ENCODE results near the gene DSE.

The DSE gene

DNA sequence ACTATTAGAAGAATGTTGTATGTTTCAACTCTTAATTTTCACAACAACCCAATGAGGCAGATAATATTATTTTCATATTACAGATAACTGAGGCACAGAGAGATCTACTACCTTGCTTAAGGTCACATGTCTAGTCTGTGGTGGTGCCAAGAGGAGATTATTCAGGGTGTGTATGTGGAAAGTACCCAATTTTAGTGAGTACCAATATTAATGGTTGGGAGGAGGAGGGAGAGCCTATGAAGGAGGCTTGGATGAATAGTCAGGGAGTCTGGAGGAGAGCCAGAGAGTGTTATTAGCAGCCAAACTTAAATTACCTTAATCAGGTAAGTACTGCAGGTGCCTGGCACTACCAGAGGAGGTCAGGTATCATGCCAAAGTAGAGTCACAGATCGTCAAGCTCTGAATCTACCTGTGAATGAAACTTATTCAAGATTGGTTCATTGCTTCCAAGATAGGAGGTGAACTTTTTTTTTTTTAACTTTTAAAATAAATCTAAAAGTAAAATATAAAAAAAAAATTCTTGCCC lies 79.5 kb downstream of the DSE start:
- no peak for DNase-seq

DNA sequence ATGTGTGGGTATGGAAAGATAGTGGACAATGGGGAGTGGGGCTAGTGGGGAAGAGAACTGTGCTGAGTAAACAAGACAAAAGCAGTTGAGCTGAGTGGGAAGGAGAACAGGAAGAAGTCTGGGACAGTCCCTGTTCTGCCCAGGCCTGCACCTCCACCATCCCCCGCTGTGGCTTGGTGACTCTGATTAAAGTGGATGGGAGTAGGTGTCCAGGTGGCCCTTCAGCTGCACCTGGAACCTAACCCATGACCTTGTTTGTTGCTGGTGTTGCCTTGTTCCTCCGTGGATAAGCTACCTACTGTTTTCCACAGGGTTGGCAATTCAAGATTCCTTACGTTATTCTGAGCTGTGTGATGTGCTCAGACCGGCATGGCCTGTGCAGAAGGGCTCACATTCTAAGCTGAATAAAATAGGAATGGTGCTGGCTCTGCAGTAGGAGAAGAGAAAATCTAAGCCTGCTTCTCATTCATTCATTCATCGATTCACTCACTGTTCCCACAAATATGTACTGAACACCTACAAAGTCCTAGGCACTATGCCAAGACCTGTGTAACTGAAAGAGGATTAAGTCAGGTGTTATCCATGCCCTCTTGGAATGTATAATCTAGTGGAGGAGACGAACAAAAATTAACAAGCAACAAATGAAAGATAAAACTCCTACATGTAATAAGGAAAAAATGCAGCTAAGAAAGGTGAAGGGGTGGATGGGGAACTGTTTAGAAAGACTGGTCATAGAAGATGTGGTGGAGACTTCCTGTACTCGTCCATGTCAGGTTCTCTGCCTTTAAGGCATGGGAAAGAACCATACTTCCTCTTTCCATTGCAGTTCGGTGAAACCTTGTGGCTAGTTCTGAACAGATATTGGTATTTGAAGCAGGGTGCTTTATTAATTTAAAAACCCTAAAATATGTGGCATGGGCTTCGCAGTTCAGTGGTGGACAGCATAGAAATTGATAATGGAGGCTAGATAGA lies 80.3 kb downstream of the DSE start:
- no peak for DNase-seq

DNA sequence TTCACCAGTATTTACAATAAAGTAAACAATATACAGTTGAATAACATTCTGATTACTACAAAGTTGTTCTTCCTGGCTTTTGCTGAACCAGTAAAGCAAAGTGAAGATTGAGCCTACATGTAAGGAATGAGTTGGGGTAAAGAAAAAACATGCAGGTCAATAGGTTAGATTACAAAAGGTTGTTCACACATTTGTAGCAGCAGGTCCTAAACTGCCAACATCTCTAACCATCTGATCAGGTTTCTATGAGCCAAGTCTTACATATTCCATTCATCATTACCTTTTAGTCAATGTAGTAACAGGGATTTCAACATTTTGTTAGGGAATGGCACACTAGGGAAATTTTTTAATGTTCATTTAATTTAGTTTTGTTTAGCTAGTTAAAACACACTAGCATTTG lies 81.2 kb downstream of the DSE start:
- DNase-seq, result no peak

DNA sequence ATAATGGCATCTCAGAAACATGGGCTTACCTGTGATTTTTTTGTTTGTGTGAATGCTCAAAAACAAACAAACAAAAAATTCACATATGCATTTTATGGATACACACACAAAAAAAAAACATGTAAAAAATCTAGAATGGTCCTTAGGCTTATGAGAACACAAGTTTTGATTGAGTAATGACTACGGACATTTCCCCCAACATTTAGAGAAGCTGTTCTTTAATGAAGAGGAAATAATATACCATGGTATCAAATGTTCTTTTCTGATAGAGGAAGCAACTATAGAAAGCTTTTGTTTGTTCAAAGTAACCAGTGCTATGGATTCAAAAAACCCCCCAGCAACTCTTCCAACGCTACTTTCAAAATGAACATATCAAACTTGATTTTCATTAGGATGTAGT lies 81.8 kb downstream of the DSE start:
- DNase-seq, result no peak

DNA sequence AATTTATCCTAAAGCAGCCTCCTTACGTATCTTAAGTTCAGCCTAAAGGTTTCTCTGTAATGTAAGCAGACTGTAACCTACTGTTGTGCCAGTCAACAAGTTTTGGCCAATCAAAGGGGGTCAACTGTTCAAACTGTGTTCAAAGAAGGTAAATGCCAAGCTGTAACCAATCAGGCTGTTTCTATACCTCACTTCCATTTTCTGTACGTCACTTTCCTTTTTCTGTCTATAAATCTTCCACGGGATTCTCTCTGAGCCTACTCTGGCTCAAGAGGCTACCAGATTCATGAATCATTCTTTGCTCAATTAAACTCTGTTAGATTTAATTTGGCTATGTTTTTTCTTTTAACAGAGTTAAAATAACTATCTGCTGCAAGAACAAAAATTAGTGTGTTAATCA lies 85.4 kb downstream of the DSE start:
- DNase-seq, result no peak

DNA sequence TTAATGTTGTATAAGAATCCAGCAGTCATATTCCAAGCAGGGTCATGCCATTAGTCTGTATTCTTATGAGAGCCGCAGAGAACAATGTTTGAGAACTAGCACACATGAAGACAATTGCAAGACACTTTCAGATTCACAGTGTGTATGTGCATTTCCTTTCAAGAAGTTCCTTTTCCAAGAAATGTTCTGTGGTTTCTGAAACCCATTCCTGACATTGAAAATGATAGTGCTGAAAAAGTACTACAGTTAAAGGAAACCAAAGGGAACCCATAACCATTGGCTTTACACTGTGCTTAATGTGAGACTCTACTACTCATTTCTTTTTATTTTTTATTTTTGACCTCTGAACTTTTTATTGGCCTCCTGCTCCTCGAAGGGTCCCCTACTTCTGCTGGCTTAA lies 86.2 kb downstream of the DSE start:
- DNase-seq, result peak; percentile 25

DNA sequence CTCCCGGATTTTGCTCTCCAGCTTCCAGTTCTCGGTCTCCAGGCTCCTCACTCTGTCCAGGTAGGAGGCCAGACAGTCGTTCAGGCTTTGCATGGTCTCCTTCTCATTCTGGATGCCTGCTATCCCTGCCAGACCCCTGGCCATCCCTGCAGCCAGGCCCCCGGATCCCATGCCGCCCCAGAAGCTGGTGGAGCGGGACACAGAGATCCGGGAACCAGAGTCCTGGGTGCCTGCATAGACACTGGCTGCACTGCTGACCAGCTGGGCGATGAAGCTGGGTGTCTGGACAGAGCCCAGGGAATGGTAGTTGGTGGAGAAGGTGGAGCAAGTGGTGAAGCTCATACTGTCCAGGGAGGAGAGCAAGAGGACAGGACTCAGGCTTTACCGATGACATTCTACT lies 87.5 kb downstream of the DSE start:
- no peak for DNase-seq

GRCh38 chr6:116459927-116460326 lies 89.2 kb downstream of the DSE start:
- no peak for DNase-seq

GRCh38 chr6:116461331-116461931 lies 90.7 kb downstream of the DSE start, which contains the start of gene CALHM6:
Gene CALHM6 (plus strand): TSS chr6:116461375. CDS start chr6:116461930, 555 bp downstream.
- no peak for DNase-seq

- peak; percentile 60 for DNase-seq
These were observed 91.5 kb downstream of the DSE start for GRCh38 chr6:116461932-116462885.

- no peak for DNase-seq
These were observed 92.6 kb downstream of the DSE start for GRCh38 chr6:116463301-116463700.

GRCh38 chr6:116465246-116465645 lies 94.5 kb downstream of the DSE start:
- DNase-seq, result no peak

DNA sequence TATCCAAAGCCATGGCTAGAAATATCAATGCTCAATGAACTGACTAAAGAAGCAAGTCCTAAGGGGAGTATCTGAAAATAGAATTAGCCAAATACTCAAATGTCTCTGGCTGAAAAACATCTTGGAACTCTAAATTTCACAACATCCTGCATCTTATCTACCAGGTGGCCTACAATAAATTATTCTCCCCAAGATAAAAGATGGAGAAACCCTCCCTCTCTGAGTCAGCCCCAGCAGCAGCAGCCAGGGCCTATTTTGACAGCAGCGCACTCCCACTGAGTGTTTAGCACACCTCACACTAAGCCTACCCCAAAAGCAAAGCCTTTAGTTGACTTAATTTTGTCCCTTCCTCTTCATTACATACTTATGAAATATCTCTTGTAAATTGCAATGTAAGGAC lies 96.3 kb downstream of the DSE start:
- DNase-seq, result no peak

GRCh38 chr6:116467514-116467913 lies 96.8 kb downstream of the DSE start:
- no peak for DNase-seq

DNA sequence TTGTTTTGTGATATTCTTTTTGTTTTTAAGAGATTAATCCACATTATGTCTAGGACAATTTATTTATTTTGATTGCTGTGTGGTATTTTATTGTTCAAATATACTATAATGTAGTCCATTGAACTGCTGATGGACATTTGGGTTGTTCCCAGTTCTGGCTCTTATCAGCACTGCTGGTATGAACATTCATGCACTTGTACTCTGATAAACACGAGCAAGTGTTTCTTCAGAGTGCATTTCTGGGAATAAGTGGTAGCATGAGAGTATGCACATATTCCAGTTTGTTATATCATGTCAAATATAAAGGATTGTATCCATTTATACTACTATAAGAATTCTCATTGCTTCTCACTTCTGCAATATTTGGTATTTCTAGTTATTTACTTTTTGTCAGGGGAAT lies 97.5 kb downstream of the DSE start:
- DNase-seq, result no peak

DNA sequence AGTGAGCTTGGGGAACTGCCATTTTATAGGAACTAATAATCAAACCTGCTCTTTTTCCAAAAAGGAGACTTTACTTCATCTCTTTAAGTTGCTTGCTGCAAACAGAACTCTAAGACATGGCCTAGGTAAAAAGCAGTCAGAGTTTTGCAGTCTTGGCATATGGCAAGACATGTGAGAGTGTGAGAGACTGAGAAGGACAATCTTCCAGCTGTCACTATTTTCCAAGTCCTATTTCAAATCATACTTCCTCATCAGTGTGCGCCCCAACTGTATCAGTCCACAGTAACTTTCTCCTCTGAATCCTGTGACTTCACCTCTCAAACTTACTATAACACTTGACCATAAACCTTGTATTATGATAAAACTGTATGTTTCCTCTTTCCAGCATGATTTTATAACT lies 100.8 kb downstream of the DSE start:
- DNase-seq, result no peak

DNA sequence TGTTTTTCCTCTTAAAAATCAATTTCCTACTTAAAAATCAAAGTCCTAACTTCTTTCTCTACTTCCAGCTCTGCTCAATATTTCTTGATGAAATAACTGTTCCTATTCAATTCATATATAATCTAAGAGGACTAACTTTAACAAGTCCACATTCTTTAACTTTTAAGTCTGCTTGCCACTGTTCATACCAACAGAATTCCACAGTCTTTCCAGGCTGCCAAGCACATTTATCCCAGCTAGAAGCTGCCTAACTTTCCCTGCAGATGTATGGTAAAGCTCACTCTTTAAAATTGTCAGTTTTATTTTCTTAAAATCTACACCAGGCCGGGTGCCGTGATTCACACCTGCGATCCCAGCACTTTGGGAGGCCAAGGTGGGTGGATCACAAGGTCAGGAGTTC lies 102.0 kb downstream of the DSE start:
- no peak for DNase-seq

- DNase-seq, result no peak
These were observed 104.4 kb downstream of the DSE start for GRCh38 chr6:116475141-116475540.

DNA sequence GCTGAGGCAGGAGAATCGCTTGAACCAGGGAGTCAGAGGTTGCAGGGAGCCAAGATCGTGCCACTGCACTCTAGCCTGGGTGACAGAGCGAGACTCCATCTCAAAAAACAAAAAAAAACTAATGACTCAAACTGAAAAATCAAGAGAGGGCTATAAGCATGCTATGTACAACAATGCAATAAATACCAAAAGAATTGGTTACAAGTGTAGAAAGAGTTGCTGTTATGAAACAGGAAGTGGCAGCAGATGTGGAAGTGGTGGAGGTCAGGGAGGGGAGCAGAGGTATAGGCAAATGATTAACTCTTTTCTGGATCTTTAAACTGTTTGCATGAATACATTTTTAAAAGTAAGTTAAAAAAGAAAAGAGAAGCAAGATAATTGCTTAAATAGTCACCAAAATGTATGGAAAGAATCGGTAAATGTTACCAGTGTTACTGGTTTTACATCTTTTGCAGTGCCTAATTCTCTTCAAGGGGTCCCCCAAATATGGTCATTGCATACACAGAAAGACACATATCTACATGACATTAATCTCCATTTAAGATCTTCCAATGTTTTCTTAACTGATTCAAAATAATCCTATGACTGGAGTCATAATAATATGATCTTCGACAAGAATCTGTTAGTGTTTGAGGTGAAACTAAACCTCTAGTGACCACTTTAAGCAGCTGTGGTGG lies 105.4 kb downstream of the DSE start:
- peak; percentile 76 for DNase-seq

DNA sequence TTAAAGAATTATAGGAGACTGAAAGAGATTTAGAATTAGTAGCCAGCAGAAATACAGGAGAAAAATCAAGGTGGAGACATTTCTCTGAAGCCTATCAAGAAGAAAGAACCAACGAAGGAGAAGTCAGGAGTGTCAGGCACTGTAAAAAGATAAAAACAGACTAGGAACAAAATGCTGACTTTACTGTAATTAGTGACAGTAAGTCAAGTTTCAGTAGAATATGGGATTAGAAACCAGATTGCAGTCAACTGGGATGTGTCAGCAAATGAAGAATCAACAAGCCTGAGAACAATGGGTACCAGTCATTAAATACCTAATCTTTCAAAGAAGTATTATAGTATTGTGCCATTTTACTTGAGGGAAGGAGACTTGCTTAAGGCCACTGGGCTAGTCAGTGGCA lies 112.0 kb downstream of the DSE start:
- DNase-seq, result no peak

DNA sequence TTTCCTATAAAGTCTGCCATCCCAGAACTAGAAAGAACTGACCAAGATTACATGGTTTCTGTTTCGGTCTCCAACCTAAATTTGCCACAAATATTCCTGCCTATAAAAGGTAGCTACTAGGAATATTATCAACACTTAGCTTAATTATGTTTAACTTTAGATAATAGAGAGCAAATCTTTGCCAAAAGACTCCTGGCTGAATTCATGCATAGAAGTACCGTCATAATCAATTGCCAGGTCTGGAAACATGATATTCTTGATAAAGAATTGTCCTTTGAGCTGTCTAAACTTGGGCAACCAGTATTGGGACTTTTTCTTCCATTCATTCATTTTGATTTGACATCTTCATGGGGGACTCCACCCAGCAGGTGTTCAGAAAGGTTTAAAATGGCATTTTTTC lies 112.9 kb downstream of the DSE start:
- no peak for DNase-seq

GRCh38 chr6:116485559-116486184 lies 114.9 kb downstream of the DSE start:
- DNase-seq, result no peak
